Kidney epithelial cell (primary cell): ENCODE results near the gene ACSF2. TPM values are rescaled to one million over a fixed set of nuclear protein-coding genes. Genes with fewer than 3 reads are reported as not detected.

Experiments
- DNase-seq: peaks from one replicate; pipeline ENCODE4 v3.0.0-alpha.2; 2010; ENCODE audit warnings: low read depth
- H3K27me3 ChIP-seq: 2 replicates; pipeline ENCODE4 v1.6.0; 2011; ENCODE audit warnings: low read length; ENCODE audit not compliant: control insufficient read depth, insufficient read depth
- H3K36me3 ChIP-seq: 2 replicates; pipeline ENCODE4 v1.5.1; 2011; ENCODE audit warnings: low read length; ENCODE audit not compliant: control insufficient read depth, insufficient read depth
- H3K4me3 ChIP-seq: 2 replicates; pipeline ENCODE4 v1.5.1; 2011; ENCODE audit warnings: low read depth, mild to moderate bottlenecking, control low read depth, low read length
- CTCF ChIP-seq: IDR thresholded peaks from 2 replicates; pipeline ENCODE4 v1.5.1; 2011; ENCODE audit warnings: mild to moderate bottlenecking, moderate library complexity, low read length, control low read depth, inconsistent platforms; ENCODE audit not compliant: insufficient read depth, poor library complexity, severe bottlenecking
- total RNA-seq: library from RNA; depleted of rRNA; stranded (reverse); fragments of >200 nt; gene quantifications from 2 replicates; pipeline ENCODE4 v1.2.3, GENCODE V29; 2015

The ACSF2 gene
- total RNA-seq, 1 donor from 2014 or later = 24.8 TPM

GRCh38 chr17:50493744-50494143 is 67.7 kb downstream of the ACSF2 start:
- DNase-seq = no peak
- no peaks in the 10 kb centered on the region for H3K27me3 ChIP-seq
- no peaks in the 10 kb centered on the region for H3K36me3 ChIP-seq
- H3K4me3 ChIP-seq = no peak overlapping the region
- no peak for TF ChIP-seq CTCF

- DNase-seq = no peak
- H3K4me3 ChIP-seq = no peak overlapping the region
- no peaks in the 10 kb centered on the region for H3K27me3 ChIP-seq
- no peak for TF ChIP-seq CTCF
- no peaks in the 10 kb centered on the region for H3K36me3 ChIP-seq
Measured at GRCh38 chr17:50495217-50495823, 69.3 kb downstream of the ACSF2 start.

- DNase-seq = no peak
- no peaks in the 10 kb centered on the region for H3K27me3 ChIP-seq
- no peak for TF ChIP-seq CTCF
Measured at GRCh38 chr17:50495918-50496317, 69.9 kb downstream of the ACSF2 start.

GRCh38 chr17:50498021-50498874 is 72.2 kb downstream of the ACSF2 start:
- no peak overlapping the region for H3K4me3 ChIP-seq
- H3K36me3 ChIP-seq = no peaks in the 10 kb centered on the region
- no peak for TF ChIP-seq CTCF
- DNase-seq = no peak
- H3K27me3 ChIP-seq = no peaks in the 10 kb centered on the region

More at GRCh38 chr17:50495918-50496317, 69.9 kb downstream of the ACSF2 start:
- Histone ChIP-seq H3K4me3 (no peak overlapping the region), H3K36me3 (no peaks in the 10 kb centered on the region)

- Histone ChIP-seq H3K27me3 (no peaks in the 10 kb centered on the region), H3K36me3 (no peaks in the 10 kb centered on the region), H3K4me3 (no peak overlapping the region)
- TF ChIP-seq CTCF = no peak
- DNase-seq = no peak
Measured at GRCh38 chr17:50499270-50499669, 73.3 kb downstream of the ACSF2 start.

- H3K27me3 ChIP-seq = no peaks in the 10 kb centered on the region
- DNase-seq = no peak
- no peaks in the 10 kb centered on the region for H3K36me3 ChIP-seq
- H3K4me3 ChIP-seq = no peak overlapping the region
- TF ChIP-seq CTCF = no peak
Measured at GRCh38 chr17:50499721-50500120, 73.7 kb downstream of the ACSF2 start.
